ENCODE results near the gene PTH2. TPM values are rescaled to one million over a fixed set of nuclear protein-coding genes. Genes with fewer than 3 reads are reported as not detected.

PTH2 gene
- total RNA-seq, 2 donors from 2014 or later = not detected

- no peaks in the 10 kb centered on the region for H3K9me3 ChIP-seq
- H3K4me3 ChIP-seq = no peak overlapping the region
- no peaks in the 10 kb centered on the region for H3K36me3 ChIP-seq
- no peak for ATAC-seq (ENCODE audit: insufficient number of reproducible peaks, low FRiP score, low read depth)
- no peak for TF ChIP-seq CTCF (IDR thresholded peaks at IDR 0.05)
- no peak overlapping the region for H3K27ac ChIP-seq
- DNase-seq (ENCODE audit: low spot score) = no peak
- peaks cover 0 to 8% of the 10 kb centered on the region in 2 donors for H3K4me1 ChIP-seq (ENCODE audit: control insufficient read depth in 1 of 2, low read depth in 2 of 2)
- H3K27me3 ChIP-seq (replicated peaks; ENCODE audit: insufficient read depth) = peaks cover 71% of the 10 kb centered on the region
Observed at GRCh38 chr19:49428547-49429451, 5.6 kb upstream of the PTH2 start.

GRCh38 chr19:49427855-49428546 lies 4.8 kb upstream of the PTH2 start:
- DNase-seq (ENCODE audit: low spot score) (no peak), ATAC-seq (ENCODE audit: insufficient number of reproducible peaks, low FRiP score, low read depth) (no peak)
- Histone ChIP-seq H3K4me3 (peak overlapping the region; percentile 23), H3K27me3 (replicated peaks; ENCODE audit: insufficient read depth) (peaks cover 71% of the 10 kb centered on the region), H3K9me3 (no peaks in the 10 kb centered on the region), H3K4me1 (ENCODE audit: control insufficient read depth in 1 of 2, low read depth in 2 of 2) (peaks cover 5 to 15% of the 10 kb centered on the region in 2 donors), H3K27ac (no peak overlapping the region), H3K36me3 (no peaks in the 10 kb centered on the region)
- no peak for TF ChIP-seq CTCF (IDR thresholded peaks at IDR 0.05)

GRCh38 chr19:49427339-49427738 lies 4.1 kb upstream of the PTH2 start:
- no peak for DNase-seq (ENCODE audit: low spot score)
- Histone ChIP-seq H3K9me3 (no peaks in the 10 kb centered on the region), H3K4me1 (ENCODE audit: control insufficient read depth in 1 of 2, low read depth in 2 of 2) (peaks cover 12 to 22% of the 10 kb centered on the region in 2 donors), H3K27me3 (replicated peaks; ENCODE audit: insufficient read depth) (peaks cover 68% of the 10 kb centered on the region), H3K4me3 (no peak overlapping the region), H3K36me3 (no peaks in the 10 kb centered on the region), H3K27ac (peak overlapping the region in 1 of 2 donors; percentile 20)
- TF ChIP-seq CTCF (IDR thresholded peaks at IDR 0.05) = no peak
- no peak for ATAC-seq (ENCODE audit: insufficient number of reproducible peaks, low FRiP score, low read depth)

GRCh38 chr19:49425922-49426592 lies 2.8 kb upstream of the PTH2 start:
- peaks cover 71% of the 10 kb centered on the region for H3K27me3 ChIP-seq (replicated peaks; ENCODE audit: insufficient read depth)
- no peak for DNase-seq (ENCODE audit: low spot score)
- peaks cover 12 to 30% of the 10 kb centered on the region in 2 donors for H3K4me1 ChIP-seq (ENCODE audit: control insufficient read depth in 1 of 2, low read depth in 2 of 2)
- H3K4me3 ChIP-seq = no peak overlapping the region
- ATAC-seq (ENCODE audit: insufficient number of reproducible peaks, low FRiP score, low read depth) = no peak
- no peaks in the 10 kb centered on the region for H3K36me3 ChIP-seq
- TF ChIP-seq CTCF (IDR thresholded peaks at IDR 0.05) = no peak
- H3K9me3 ChIP-seq = no peaks in the 10 kb centered on the region
- H3K27ac ChIP-seq = no peak overlapping the region

GRCh38 chr19:49425178-49425577 lies 1.9 kb upstream of the PTH2 start, which contains the start of gene GFY:
Gene GFY, plus strand, starts transcription at chr19:49425388. Its CDS starts 1,043 bp downstream, at chr19:49426431.
- Histone ChIP-seq H3K4me3 (no peak within 1 kb of the TSS), H3K36me3 (no peaks in the 10 kb centered on the region), H3K27me3 (replicated peaks; ENCODE audit: insufficient read depth) (peaks cover 71% of the 10 kb centered on the region), H3K9me3 (no peaks in the 10 kb centered on the region), H3K4me1 (ENCODE audit: control insufficient read depth in 1 of 2, low read depth in 2 of 2) (peaks cover 12 to 36% of the 10 kb centered on the region in 2 donors), H3K27ac (no peak within 1 kb of the TSS)
- ATAC-seq (ENCODE audit: insufficient number of reproducible peaks, low FRiP score, low read depth) (no peak), DNase-seq (ENCODE audit: low spot score) (no peak)
- TF ChIP-seq CTCF (IDR thresholded peaks at IDR 0.05) = no peak

All from thoracic aorta (tissue), 2 donors.